ENCODE results near the gene GTF3C1.
A peak's percentile ranks its signal among the peaks of the same experiment; 100 is the strongest.
"Not testable (repeated sequence)": the region's sequence is repeated elsewhere in the genome, so short reads cannot be mapped to it uniquely, and the experiment has no call there.

The GTF3C1 gene

DNA sequence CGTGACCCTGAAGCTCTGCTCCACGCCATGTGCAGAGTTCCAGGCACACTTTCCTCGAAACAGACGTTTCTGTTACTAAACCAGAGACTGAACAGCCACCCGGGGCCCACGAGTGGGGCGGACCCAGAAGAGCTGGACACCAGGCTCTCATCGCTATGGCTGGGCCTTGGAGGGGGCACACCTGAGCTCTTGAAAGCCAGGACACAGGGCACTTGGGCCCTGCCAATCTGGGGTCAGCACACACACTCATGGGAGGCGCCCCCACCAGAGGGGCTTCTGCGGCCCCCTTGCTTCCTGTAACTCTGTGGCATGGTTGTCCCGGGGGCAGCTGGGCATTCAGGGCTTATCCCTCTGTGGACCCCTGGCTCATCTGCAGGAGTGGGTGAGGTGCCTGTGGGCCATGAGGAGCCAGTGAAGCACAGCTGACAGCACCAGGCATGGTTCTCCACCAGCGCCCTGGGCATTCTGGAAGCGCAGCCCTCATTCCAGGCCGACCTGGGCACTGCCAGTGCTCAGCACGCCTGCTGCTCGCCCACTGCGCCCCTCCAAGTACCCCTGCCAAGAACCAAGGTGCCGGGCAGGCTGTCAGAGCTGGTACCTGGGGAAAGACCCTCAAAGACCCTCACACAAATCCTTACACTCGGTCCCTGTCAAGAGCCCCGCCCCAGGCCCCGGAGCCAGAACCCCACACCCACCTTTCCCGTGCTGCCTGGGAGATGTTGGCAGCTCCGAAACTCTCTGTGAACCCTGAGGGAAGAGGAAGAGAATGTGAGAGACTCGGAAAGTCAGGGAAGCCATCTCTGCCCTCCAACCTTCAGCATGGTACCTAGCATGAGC, 86.6 kb downstream of the GTF3C1 start:
- DNase-seq, result no peak

DNA sequence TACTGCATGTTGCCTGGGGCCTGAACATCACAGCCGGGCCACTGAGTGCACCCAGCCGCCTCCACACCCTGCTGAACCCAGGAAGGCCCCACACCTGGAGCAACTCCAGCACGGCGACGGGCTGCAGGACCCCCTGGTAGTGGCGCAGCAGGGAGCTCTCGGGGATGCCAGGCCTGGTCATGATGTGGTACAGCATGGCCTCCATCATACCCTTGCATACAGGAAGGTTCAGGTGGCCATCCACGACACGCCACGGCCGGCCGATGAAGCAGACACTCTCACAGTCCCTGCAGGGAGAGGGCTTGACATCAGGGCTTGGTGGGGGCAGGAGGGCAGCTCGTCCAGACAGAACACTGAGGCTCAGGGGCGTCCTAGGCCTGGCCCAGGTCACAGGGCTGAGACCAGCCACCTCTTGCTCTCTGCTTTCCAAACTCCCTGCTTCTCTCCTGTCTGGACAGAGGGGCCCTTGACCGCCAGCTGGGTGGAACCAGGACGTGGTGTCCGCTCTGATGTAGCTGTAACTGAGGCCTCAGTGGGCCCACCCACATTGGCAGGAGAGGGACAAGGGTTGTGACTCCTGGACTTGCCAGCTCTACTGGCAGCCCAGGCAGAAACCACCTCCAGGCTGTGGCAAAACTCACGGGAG, 87.4 kb downstream of the GTF3C1 start:
- DNase-seq, result no peak

DNA sequence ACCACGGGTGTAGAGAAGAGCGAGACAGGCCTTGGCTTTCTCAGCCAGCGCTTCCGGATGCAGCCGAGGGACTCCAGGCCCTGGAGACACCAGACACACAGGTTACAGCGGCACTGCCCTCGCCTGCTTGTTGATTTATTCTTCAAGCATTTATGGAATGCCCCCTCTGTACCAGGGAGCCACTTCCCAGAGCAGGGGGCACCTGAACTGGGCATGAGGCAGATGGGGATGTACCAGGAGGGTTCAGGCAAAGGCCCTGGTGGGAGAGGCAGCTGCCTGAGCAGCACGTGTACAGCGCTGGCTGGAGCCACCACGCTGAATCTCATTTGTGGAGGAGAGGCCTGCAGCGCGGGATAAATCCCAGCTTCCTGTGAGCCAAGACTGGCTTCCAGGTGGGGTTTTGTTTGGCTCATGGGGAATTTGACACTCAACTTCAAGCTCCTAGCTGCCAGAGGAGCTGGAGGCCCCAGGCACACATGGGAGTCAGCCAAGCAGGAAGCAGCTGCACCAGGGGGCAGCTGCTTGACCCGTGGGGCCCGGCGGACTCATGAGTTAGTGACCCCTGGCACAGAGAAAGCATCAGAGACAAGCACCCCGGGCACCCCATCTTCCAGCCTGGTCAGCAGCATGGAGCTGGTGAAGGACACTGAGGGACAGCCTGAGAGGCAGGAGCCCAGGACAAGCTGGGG, 88.1 kb downstream of the GTF3C1 start:
- no peak for DNase-seq

DNA sequence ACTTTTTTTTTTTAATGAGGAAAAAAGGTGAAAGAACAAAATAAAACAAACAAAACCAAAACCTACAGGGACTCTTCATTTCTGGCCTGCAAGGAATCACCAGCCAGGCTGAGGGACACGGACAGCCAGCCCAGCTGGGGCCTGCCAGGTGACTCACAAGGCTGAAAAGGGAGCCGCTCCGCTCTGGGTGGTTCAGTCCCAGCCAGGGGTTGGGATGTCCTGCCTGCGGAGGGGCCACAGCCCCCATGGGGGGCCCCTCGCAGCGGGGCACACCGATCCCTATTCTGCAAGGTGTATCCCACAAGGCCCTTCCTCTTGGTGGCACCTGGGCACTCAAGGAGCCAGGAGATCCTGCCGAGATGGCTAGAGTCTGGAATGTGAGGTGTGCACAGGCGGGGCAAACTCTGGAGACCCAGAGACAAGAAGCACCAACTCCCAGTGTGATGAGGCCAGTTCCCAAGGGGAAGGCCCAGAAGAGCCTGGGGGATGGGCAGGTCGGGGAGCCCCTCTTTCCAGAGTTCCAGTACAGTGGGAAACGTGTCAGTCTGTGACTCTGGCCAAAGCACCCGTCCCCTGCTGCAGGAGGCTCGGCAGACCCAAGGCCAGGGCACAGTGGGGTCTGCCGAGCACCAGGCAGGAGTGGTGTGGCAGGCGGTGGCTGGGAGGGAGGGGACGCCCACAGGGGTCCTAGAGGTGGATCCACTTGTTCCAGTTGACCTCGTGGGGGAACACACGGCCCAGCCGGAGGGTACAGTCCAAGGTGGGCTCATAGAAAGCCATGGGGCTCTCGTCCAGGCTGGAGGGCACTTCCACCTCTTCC, 88.8 kb downstream of the GTF3C1 start:
- no peak for DNase-seq

DNA sequence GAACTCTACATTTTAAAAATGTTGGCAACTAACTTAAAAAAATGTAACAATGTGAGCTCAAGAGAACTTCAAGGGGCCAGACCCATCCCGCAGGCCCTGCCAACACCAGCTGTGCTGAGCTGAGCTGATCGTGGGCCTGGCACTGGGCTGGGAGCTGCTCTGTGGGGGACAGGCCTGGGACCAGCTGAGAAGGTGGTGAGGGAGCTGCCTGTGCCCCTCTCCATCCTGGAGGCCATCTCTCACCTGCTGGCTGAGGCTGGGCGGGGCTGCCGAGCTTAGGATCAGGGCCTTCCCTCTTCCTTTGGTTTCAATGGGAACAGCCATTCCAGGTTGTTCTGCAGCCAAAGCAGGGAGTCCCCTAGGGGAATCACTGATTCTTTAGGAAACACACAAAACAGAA, 89.5 kb downstream of the GTF3C1 start:
- DNase-seq, result no peak

DNA sequence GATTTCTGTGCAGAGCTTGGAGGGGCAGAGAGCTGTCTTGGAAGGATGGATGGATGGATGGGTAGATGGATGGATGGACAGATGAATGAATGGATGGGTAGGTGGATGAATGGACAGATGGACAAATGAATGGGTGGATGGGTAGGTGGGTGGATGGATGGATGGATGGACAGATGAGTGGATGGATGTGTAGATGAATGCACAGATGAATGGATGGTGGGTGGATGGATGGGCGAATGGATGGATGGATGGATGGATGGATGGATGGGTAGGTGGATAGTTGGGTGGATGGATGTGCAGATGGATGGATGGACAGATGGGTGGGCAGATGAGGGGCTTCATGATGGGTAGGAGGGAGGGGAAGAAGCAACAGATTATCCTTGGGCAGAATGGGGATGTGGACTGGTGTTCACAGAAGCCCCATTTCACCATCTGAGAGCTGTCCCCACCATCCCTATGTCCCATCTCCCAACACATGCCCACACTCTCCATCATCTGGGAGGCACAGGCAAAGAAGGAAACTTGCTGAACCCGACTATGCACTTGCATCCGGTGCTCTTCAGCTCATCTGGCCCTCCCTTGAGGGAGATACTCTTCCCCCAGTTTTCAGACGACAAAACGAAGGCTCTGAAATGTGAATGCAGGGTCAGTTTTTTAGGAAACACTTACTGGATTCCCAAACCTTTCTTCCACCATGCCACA, 90.6 kb downstream of the GTF3C1 start:
- no peak for DNase-seq

DNA sequence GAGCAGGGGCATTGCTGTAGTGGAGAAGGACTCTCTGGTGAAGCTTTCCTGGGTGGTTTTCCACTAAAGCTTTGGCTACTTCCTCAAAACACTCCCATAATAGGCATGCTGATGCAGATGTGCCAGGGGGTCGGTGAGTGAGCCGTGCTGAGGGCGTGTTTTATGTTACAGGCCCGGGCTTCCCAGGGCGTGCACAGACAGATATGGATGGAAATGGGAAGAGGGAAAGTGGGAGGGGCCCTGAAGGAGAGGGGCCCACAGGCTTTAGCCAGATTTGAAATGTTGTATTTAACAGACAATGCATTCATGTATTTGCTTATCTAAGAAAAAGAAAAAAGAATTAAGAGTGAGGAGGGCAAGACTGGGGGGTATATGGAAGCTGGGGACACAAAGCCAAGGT, 91.5 kb downstream of the GTF3C1 start:
- DNase-seq, result no peak

DNA sequence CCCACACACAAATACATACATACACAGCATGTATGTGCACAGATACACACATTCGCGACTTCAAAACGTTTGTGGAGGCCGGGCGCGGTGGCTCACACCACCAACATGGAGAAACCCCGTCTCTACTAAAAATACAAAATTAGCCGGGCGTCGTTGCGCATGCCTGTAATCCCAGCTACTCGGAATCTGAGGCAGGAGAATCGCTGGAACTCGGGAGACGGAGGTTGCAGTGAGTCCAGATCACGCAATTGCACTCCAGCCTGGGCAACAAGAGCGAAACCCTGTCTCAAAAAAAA, 92.2 kb downstream of the GTF3C1 start:
- DNase-seq, result not testable (repeated sequence)

DNA sequence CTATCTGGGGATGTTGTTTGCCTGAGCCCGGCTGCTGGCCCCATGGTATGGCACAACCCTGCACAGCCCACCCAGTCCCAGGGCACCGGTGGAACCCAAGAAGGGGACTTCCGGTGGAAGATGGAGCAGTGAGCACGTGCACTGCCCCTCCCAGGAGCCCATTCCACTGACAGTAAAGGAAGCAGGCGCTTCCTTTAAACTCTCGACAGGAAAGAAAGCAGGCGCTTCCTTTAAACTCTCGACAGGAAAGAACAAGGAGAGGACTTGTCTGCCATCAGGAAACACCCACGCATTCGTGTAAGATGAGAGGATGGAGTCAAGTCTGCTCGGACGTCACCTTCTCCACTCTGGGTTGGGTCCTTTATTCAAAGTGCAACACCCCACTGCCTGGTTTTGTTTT, 94.0 kb downstream of the GTF3C1 start:
- no peak for DNase-seq

DNA sequence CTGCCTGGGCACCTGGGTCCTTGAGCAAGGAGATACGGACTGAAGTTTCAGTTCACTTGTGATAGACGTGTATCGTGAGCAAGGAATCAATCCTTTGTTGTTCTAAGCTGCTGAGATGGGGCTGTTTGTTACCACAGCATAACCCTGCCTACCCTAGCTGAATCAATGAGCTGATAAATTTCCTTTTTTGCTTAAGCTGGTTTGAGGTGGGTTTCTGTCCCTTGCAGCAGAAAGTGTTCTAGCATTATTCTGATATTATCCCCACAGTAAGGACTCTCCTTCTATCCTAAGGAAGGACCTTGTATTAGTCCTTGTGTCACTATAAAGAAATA, 96.3 kb downstream of the GTF3C1 start:
- DNase-seq, result no peak

DNA sequence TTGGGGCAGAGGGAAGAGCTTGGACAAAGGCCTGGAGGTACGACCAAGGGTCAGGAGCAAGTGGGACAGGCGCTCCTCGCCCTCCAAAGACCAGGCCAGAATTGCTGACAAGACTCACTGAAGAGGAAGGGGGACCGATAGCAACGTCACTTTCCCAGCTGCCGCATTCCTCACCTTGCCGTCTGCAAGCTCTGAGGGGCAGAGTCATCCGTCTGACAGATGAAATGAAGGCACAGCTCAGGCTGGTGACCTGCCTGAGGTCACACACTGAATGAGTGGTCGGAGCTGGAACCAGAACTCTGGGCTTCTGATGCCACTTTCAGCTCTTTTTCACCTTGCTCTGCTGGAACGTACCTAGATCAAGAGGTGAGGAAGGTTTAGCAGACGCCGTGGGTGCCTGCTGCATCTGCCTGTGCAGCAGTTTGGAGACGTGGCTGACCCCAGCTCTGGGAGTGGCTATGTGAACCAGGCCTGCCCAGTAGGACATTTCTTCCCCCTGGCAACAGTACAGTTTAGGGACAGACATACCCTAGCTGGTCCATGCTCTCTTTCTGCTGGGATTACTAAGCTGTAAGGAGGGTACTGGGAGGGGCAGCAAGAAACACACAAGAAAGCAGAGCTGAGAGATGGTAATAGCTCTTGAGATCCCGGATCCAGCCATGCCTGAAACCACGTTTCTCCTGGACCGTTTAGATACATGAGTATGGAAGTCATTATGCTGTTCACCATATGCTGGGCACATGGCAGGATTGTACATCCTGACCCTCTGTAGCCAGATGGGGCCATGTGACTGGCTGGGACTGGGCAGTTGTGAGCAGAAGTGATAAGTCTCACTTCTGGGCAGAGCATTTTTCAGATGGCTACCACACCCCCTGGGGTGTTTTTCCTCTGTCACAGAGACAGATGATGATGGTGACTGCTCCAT, 96.9 kb downstream of the GTF3C1 start:
- no peak for DNase-seq

DNA sequence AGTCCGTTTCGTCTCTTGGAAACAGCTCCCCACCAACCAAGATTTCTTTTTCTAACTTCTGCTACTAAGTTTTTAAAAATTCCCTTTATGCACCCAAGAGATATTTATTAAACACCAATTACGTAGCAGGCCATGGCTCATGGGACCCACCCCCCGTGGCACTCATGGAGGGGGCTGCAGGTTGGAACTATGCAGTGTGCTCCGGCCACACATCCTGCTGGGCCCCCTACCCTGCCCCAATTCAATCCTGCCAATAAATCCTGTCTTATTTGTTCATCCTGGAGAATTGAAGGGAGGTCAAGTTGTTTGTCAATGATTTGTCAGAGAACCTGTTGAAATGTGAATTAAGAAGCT, 99.5 kb downstream of the GTF3C1 start:
- no peak for DNase-seq

DNA sequence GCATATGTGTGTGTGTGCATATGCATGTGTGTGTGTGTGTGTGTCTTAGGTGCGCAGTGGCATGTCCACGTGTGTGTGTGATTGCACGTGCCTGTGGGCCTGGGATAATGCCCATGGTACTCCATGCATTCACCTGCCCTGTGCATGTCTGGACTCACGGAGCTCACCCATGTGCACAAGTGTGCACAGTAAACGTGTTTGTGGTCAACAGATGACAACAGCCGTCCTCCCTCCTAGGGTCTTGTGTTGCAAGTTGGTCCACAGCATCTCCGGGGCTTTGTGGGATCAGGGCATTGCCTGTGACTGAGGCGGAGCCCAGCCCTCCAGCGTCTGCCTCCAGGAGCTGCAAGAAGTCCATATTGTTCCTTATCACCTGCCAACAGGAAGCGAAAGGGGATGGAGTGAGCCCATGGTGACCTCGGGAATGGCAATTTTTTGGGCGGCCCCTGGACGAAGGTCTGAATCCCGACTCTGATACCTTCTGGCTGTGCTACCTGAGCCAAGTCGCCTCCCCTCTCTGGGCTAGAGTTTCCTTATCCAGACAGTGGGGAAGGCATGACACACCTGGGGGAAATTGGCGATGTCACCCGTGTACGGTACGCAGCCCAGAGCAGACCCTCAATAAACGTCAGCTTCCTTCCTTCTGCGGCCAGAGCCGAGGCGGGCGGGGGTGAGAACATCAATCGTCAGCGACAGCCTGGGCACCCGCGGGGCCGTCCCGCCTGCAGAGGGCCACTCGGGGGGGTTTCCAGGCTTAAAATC, 100.1 kb downstream of the GTF3C1 start:
- peak; percentile 90 for DNase-seq

DNA sequence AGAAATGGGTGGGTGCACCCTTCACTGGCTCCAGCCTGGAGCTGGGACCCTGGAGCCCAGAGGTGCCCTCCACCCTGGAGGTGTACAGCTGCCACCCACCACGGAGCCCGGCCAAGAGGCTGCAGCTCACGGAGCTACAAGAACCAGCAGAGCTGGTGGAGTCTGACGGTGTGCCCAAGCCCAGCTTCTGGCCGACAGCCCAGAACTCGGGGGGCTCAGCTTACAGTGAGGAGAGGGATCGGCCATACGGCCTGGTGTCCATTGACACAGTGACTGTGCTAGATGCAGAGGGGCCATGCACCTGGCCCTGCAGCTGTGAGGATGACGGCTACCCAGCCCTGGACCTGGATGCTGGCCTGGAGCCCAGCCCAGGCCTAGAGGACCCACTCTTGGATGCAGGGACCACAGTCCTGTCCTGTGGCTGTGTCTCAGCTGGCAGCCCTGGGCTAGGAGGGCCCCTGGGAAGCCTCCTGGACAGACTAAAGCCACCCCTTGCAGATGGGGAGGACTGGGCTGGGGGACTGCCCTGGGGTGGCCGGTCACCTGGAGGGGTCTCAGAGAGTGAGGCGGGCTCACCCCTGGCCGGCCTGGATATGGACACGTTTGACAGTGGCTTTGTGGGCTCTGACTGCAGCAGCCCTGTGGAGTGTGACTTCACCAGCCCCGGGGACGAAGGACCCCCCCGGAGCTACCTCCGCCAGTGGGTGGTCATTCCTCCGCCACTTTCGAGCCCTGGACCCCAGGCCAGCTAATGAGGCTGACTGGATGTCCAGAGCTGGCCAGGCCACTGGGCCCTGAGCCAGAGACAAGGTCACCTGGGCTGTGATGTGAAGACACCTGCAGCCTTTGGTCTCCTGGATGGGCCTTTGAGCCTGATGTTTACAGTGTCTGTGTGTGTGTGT, 100.9 kb downstream of the GTF3C1 start:
- DNase-seq, result no peak

DNA sequence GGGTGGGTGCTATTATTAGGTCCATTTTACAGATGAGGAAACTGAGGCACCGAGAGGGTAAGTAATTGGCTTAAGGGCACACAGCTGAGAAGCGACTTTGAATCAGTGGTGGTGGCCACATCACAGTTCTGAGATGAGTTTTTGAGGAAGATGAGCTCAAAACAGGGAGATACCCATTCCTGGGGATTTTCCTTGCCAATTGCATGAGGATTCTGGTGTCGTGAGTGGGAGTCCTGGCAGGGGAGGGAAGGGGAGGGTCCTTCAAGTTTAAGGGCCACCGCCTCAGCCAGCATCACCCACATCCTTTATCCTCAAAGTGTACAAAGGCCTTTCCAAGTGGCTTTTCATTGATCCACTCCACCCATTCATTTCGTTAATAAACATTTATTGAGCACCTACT, 102.4 kb downstream of the GTF3C1 start:
- DNase-seq, result no peak

DNA sequence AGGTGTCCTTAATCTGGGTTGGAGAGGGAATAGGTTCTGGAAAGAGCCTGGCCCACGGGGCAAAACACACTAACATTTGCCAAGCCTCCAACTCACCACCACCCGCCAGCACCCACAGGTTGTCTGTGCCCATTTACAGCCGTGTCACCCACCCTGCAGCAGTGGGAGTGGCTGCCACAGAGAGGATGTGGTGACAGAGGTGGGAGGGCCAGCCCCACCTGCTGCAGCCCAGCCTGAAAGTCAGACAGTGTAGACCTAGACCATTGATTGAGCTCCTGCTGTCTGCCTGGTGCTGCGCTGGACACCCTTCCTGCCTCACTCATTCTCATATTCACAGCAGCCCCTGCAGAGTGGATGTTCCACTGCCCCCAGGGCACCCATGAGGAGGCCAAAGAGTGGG, 103.0 kb downstream of the GTF3C1 start:
- DNase-seq, result peak; percentile 62

DNA sequence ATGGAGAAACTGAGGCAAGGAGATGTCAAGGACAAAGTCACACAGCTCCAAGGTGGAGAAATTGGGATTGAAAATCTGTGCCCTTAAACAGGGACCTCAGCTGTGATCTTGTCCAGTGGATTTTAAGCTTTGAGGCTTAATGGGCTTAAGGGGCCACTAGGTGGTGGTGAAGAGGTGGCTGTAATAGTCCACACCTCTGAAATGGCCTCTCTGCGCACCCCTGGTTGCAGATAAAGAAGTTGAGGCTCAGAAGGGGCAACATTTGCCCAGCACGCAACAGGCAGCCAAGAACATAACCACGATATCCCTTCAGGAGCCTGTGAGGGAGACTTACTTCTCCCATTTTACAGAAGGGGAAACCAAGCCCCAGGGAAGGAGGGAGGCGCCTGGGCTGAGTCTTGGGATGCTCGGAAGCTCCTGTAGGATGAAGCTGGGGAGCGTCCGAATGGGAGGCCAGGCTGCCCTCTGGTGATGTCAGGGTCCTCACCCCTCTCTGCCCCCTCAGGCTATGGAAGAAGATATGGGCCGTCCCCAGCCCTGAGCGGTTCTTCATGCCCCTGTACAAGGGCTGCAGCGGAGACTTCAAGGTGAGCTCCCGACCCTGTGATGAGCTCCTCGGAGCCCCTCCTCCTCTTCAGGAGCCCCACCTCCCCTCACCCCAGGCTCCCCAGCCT, 104.1 kb downstream of the GTF3C1 start:
- no peak for DNase-seq

DNA sequence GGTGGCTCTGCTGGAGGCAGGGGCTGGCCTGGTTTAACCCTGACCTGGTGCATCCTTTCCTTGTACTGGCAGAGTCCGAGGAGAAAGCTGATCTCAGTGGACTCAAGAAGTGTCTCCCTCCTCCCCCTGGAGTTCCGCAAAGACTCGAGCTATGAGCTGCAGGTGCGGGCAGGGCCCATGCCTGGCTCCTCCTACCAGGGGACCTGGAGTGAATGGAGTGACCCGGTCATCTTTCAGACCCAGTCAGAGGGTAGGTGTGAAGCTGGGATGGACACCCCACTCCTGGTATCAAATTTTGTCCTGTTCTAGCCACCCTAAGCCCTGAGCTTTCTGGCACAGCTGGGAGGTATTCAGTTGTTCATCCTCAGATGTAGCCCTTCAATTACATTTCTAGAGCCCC, 105.2 kb downstream of the GTF3C1 start:
- no peak for DNase-seq

DNA sequence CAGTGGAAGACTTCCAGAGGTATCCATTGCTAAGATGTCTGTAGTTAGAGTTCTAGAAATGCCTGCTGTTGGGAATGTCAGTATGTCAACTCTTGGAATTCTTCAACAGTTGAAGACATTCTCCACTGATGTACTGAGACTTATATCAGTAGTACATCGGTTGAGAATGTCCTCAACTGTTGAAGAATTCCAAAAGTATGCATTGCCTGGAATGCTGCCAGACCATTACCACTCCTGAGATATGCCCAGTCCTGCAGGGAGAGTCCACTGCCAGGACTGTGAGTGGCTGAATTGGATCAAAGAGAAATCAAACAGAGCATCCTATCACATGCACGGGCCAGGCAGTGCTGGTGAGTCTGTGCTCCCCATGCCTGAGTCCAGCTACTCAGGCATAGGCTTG, 105.7 kb downstream of the GTF3C1 start:
- no peak for DNase-seq

All from activated gamma-delta T cell (primary cell).